HG02759 (cell line): ENCODE data around the gene PCDH9.

ENCODE experiments used
- ATAC-seq: cut with Tn5 transposase; IDR thresholded peaks from one replicate; pipeline ENCODE4 v1.9.1; 2021; ENCODE audit warnings: mild to moderate bottlenecking, moderate library complexity; ENCODE audit not compliant: unreplicated experiment

PCDH9 gene

GRCh38 chr13:67226696-67227095, 3.4 kb downstream of the PCDH9 start:
- no peak for ATAC-seq

DNA sequence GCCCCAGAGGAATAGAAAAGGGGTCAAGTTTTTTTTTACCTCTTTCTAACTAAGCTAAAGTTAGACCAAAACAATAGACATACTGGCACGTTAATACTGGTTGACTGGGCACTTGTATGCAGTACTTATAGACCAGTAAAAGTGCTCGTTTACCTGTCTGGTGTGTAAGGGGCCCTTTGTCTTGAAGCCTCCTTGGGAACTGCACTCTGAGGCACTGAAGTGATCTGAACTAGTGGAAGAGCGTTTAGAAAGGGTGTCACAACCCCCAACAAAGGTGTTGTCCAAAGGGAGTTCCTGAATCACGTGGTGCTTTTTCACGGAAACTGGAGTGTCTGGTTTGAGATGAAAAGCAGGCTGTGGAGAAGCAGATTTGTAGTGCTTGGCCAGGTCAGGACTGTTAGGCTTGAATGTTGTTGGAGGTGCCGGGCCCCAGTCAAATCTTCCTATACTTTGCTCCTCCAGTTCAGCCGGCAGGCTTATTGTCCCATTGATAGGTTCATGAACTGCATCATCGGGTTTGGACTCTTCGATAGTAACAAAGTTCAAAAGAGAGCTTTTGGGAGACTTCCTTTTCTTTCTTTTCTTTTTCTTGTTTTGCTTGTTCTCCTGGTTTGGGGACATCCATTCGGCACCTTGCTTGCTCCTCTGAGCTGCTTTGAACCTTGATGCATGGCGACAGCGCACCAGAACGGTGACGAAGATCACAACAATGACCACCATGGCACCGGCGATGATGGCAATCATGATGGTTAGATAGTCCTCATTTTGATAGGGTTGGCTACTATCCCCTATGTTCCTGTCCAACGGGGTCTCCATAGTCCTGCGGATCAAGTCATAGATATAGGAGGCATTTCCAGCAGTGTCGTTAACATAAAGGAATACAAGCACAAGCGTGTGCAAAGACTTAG, 4.6 kb downstream of the PCDH9 start:
- ATAC-seq: no peak

GRCh38 chr13:67224148-67224846, 5.8 kb downstream of the PCDH9 start:
- ATAC-seq: peak; percentile 81

DNA sequence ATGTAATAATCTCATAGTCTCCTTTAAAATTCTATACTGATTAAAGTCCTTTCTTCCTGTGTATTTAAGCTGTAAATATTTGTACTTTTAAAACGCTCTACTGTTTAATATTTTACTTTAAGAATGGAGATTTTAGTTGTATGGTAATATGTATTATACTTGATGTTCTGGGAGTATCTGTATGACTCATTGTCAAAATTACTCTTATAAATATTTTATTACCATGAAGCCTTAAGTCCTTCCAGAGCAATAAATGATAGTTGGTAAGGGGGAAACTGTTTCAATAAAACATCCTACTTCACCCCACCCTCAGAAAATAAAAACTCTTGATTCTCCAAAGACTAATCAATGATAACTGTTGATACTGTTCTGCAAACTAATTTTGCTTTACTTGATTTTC, 6.4 kb downstream of the PCDH9 start:
- ATAC-seq: no peak

- no peak for ATAC-seq
Observed at GRCh38 chr13:67223024-67223423, 7.1 kb downstream of the PCDH9 start.

DNA sequence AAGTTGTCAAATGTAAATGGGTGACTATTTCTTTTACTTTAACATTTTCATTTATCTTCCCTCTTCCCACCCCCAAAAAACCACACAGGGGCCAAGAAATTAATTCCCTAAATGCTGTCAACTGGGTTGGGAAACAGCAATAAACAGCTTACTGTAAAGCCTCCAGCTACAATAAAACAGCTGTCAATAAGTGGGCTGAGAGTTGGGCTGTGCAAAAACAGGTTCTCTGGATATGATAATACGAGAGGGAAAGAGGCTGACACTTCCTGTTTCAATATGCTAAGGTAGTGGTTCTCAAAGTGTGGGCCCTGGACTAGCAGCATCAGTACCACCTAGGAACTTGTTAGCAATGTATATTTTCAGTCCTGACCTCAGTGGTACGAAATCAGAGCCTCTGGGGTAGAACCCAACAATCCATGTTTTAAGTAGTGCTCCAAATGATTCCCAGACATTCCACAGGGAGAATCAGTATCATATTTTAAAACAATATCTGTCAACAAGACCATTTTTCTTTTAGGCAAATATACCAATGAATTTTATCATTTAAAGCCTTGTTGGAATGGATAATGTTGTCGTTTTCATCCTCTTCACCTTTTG, 8.4 kb downstream of the PCDH9 start:
- ATAC-seq: peak; percentile 54

GRCh38 chr13:67219113-67219512, 11.0 kb downstream of the PCDH9 start:
- ATAC-seq: no peak

DNA sequence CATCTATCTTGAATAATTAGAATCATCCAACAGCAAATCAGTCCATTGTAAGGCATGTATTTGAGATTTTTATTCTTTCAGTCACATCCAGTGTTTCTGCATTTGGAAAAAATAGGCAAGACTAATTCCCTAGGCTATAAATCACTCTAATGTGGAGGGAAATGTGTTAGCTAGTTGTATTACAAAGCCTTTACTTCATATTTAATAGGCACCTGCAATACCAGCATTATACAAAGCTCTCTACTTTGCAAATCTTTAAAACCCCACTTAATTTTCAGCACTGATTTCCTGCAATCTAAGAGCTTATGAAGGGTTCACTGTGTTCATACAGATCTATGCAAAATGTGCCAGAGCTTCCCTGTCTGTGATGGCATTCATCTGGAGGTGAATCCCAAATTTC, 12.3 kb downstream of the PCDH9 start:
- no peak for ATAC-seq

DNA sequence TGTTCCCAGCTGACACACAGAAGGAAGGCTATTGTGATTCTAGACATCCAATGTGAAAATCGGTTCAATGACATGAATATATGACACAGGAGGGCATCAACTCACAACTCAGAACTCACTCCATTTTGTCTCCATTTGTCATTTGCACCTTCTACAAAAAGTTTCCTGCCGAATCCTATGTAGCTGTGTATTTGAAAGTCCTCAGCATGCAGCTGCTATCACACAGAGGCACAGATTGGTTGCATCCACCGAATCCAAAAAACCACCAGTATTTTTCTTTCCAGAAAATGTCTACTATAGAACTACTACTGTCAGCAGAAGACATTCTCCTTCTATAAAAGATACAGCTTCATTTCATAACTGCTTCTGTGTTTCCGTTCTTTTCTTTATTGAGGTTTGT, 13.3 kb downstream of the PCDH9 start:
- no peak for ATAC-seq

DNA sequence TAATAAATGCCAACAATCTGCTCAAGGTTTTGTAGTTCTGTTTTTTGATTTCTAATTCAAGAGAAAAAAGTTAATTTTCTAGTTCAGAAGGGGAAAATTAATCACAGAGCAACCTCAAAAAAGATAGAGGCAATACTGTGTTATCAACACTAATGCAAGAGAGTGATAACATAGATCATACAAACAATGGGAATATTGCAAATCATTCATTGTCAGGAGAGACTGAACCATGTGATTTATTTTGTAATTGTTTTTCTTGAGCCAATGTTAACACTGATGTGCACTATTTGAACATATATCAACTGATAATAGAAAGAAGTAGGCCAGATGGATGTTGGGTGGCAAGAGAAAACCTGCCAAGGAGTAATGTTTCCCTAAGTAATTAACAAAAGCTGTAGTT, 19.9 kb downstream of the PCDH9 start:
- no peak for ATAC-seq

GRCh38 chr13:67208552-67208951, 21.6 kb downstream of the PCDH9 start:
- ATAC-seq: no peak

DNA sequence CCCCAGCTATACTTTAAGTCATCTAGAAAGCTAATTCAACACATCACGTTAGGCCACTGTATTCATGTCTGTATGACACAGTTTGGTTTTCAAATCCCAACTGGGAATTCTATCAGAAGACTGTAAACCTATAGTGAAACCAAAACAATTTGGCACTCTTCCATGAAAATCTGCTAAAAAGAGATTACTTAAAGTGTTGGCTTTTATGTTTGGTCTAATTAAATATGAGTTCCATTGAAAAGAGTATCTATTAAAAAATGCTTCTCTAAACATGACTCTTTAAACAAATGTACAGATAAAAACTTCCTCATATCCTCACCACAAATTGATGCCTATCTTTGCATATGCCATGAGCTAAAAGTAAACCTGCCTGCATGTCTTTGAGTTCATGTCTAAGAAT, 25.4 kb downstream of the PCDH9 start:
- no peak for ATAC-seq

GRCh38 chr13:67200605-67201004, 29.5 kb downstream of the PCDH9 start:
- ATAC-seq: no peak

DNA sequence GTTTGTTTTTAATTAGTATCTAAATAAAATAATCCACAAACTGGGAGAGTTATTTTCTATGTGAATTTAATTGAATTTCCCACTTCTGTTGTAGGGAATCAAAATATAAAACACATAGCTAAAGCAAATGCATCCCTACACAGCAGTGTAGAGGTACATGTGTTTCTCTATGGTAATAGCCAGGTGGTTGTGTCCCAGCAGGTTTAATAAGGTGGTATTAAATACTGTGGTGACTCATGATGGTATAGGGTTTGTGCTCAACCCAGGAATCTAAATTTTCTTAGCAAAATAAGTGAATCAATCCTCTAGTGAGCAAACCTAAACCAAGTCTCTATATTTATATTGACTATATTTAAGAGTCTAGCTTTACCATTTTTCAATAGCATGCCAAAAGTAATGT, 30.0 kb downstream of the PCDH9 start:
- no peak for ATAC-seq

DNA sequence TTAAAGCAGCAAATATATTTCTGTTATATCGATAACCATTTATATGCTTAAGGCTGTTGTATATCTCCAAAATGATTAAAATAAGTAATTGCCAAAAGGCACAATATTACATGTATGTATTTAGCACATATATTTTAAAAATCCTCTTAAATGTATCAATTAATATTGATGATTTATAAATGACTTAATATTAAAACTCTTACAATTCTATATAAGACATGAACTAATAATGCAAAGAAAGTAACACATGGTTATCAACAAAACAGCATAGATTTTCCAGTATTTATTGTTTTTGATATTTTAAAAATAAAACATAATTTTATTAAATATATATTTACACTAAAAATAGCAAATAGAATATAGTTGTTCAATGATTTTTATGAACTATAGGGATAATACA, 32.4 kb downstream of the PCDH9 start:
- ATAC-seq: no peak

- ATAC-seq: no peak
Observed at GRCh38 chr13:67193979-67194378, 36.2 kb downstream of the PCDH9 start.

DNA sequence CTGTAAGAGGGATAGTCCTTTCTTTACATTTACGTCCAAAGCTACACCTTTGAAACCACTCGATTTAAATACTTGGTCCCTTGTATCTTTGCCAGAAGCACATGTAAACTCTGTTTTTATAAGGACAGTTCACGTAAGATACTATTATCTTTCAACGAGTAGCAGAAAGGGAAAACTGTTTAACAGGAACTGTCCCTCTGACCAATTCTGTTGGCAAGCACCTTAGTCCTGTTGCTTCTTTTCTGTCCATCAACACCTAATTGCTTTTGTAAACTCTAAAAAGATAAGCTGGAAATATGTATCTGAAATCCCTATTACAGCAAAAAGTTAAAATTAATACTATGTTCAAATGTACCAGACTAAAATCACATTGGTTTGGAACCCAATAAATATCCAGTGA, 37.4 kb downstream of the PCDH9 start:
- no peak for ATAC-seq

- no peak for ATAC-seq
Observed at GRCh38 chr13:67186995-67187569, 43.1 kb downstream of the PCDH9 start.

DNA sequence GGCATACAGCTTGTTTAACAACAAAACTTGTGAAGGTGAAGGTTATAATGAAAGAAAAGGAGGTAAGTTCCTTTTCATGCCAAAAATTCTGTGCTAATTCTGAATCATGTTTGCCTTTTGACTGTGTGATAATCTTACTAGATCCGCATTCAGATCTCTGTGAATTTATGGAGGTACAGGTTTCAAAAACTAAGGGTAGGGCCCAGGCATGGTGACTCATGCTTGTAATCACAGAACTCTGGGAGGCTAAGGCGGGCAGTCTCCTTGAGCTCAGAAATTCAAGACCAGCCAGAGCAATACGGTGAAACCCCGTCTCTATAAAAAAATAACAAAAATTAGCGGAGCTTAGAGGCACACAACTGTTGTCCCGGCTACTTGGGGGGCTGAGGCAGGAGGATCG, 45.9 kb downstream of the PCDH9 start:
- ATAC-seq: no peak

DNA sequence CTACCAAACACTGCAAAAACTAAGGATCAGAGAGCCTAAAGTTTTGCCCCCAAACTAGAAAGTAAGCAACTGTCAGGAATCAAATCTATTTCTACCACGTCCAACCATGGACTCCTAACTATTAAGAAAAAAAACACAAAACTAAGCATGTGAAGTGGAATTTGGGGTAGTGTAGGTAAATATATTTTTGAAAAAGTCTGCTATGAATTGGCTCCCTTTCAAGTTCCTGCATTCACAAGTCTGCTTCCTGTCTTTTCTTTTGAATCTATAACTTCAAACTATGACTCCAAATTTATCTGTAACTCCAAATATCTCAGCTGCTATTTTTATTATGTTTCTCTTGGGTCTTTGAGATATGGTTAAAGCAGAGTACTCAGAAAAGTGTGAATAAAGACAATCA, 47.0 kb downstream of the PCDH9 start:
- ATAC-seq: no peak

DNA sequence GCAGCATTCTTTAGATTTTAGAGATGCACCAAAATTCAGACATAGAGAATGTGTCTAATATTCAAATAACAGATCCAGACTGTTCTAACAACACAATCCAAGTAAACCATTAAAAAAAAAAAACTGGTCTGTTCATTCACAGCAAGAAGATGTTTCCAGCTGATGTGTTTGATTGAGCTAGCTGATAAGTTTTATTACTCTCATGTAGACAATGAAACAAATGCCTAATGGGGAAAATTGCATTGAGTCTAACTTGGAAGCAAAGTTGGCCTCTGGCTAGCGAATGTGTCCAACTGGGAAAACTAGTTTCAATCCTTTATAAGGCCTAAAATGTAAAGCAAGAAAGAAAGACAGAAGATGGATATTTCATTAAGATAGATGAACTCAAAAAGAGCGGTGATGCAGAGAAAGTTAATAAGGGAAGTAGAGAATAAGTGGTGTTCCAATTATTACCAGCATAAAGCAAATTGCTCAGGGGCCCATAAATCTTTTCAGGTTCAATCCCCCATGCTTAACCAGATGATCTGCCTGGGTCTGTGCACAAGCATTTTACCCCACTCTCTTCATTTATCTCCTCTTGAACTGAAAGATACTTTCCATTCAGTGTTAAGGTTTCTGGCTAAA, 54.2 kb downstream of the PCDH9 start:
- ATAC-seq: no peak
